Pancreas (tissue), 10 donors: ENCODE data around the gene TRERF1. TPM values are rescaled to one million over a fixed set of nuclear protein-coding genes. Genes with fewer than 3 reads are reported as not detected.
A peak's percentile ranks its signal among the peaks of the same experiment; 100 is the strongest.
"Not testable (repeated sequence)": the region's sequence is repeated elsewhere in the genome, so short reads cannot be mapped to it uniquely, and the experiment has no call there.

Source experiments
- ATAC-seq, 4 donors: fragments of 200-7000 bp; cut with Tn5 transposase; one replicate each; pipeline versions ENCODE4 v1.8.0 to v1.9.1; 2020; ENCODE audit warnings: mild to moderate bottlenecking in 4 of 4, moderate library complexity in 4 of 4
- DNase-seq, 6 donors: peaks; one replicate each; pipeline ENCODE4 v3.0.0-alpha.2; 2020
- FAIRE-seq: peaks from 2 replicates; lab custom pipeline; 2012; peaks lifted over from hg19 to GRCh38; lab: Jason Lieb, UNC
- H3K27ac ChIP-seq, 4 donors: fragments of 200-600 bp; sonication (generic); 1 replicate in 3 of 4; 2 replicates in 1 of 4; pipeline versions ENCODE4 v1.5.0 to v1.8.0; 2020
- H3K27me3 ChIP-seq, 4 donors: fragments of 200-600 bp; one replicate each; pipeline ENCODE4 v1.8.0; 2021
- H3K36me3 ChIP-seq, 3 donors: fragments of 200-600 bp; sonication (generic) in 1 of 3; one replicate each; pipeline versions ENCODE4 v1.5.0 to v1.8.0; 2020 to 2021
- H3K4me1 ChIP-seq, 3 donors: fragments of 200-600 bp; one replicate each; pipeline ENCODE4 v1.8.0; 2021
- H3K4me3 ChIP-seq, 4 donors: fragments of 200-600 bp; sonication (generic) in 2 of 4; one replicate each; pipeline versions ENCODE4 v1.5.0 to v1.8.0; 2020 to 2021
- H3K9me3 ChIP-seq, 4 donors: fragments of 200-600 bp; one replicate each; pipeline ENCODE4 v1.8.0; 2021
- WGBS, 2 donors: extraction: QIAGEN DNeasy Blood & Tissue Kit; methylation state at CpG; one replicate each; pipeline ENCODE4 v1.1.7; 2013; 5-methylcytosine and 5-hydroxymethylcytosine counted together
- intact Hi-C, 3 donors: fragments of 100-400 bp; cut with DNase I; formaldehyde crosslinking; loops; one replicate each; pipeline versions ENCODE4 v1.11.1 to v1.14.2; 2022
- polyA plus RNA-seq, 2 donors: library from polyadenylated mRNA; stranded (reverse); fragments of 200-250 nt; gene quantifications; one replicate each; pipeline ENCODE4 v1.2.3, GENCODE V29; 2013
- total RNA-seq, 6 donors: library from RNA; stranded (reverse); fragmentation: NEBNext Ultra II Directional in 4 of 6; extraction: Animal tissue kit (Norgen Biotek cat#: 25700) in 4 of 6; gene quantifications; one replicate each; pipeline versions ENCODE4 v1.2.1 to v1.2.4, GENCODE V29; 2021 to 2023
- TF ChIP-seq, protein P1 (sequence below), 4 donors: fragments of 200-600 bp; sonication (generic) in 3 of 4; IDR thresholded peaks; one replicate each; pipeline versions ENCODE4 v1.5.0 to v1.8.0; 2021; ENCODE audit warnings: antibody characterized with exemption in 4 of 4
- donor health status: healthy with polysubstance abuse.
- donor health status: DM: no; HTN: no; CAD: no; lungs with moderate emphysema.
- donor health status: DM: no; HTN: no; CAD: no.
- donor health status: control.
- donor health status: control.
- donor health status: Bipolar disorder and iron deficiency.
- donor health status: DM: yes; HTN: yes; CAD: no.
- donor health status: DM: no; HTN: no; CAD: no.
- donor health status: DM: no; HTN: no; CAD: no.
- donor health status: DM: yes; HTN: yes; CAD: no.

Gene TRERF1
- total and polyA plus RNA-seq, 8 donors: 0.94 to 2.5 (median 1.5) TPM

GRCh38 chr6:42446996-42447395 lies 4.7 kb downstream of the TRERF1 start:
- H3K9me3 ChIP-seq: no peaks in the 10 kb centered on the region
- no peak overlapping the region for H3K4me3 ChIP-seq
- DNase-seq (no peak), FAIRE-seq (no peak), ATAC-seq (no peak)
- TF ChIP-seq, protein P1, sequence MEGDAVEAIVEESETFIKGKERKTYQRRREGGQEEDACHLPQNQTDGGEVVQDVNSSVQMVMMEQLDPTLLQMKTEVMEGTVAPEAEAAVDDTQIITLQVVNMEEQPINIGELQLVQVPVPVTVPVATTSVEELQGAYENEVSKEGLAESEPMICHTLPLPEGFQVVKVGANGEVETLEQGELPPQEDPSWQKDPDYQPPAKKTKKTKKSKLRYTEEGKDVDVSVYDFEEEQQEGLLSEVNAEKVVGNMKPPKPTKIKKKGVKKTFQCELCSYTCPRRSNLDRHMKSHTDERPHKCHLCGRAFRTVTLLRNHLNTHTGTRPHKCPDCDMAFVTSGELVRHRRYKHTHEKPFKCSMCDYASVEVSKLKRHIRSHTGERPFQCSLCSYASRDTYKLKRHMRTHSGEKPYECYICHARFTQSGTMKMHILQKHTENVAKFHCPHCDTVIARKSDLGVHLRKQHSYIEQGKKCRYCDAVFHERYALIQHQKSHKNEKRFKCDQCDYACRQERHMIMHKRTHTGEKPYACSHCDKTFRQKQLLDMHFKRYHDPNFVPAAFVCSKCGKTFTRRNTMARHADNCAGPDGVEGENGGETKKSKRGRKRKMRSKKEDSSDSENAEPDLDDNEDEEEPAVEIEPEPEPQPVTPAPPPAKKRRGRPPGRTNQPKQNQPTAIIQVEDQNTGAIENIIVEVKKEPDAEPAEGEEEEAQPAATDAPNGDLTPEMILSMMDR (IDR thresholded peaks at IDR 0.05): no peak
- H3K27ac ChIP-seq: no peak overlapping the region
- no peaks in the 10 kb centered on the region for H3K4me1 ChIP-seq
- no peaks in the 10 kb centered on the region for H3K36me3 ChIP-seq
- no peaks in the 10 kb centered on the region for H3K27me3 ChIP-seq
- intact Hi-C loops: no loop called here
- 65 to 81% methylated on average over 3 of the region's 3 CpGs for WGBS, 2 donors

DNA sequence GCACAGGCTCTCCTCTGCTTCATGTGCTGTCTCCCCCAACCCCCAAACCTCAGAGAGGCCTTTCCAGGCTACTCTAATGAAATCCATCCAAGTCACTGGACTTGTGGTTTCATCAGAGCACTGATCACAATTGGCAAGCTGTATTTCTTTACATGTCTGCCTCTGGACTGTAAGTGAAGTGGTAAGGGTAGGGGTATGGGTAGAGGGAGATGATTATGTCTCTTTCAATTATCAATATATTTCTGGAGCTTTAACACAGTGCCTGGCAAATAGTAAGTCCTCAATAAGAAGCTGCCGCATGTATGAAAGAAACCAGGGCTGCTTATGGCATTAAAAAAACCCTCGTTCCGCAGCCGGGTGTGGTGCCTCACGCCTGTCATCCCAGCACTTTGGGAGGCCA lies 5.4 kb downstream of the TRERF1 start:
- TF ChIP-seq, protein P1 (IDR thresholded peaks at IDR 0.05): no peak
- WGBS, 2 donors: 86 to 93% methylated on average over 5 of the region's 5 CpGs
- H3K27ac ChIP-seq: no peak overlapping the region
- H3K4me1 ChIP-seq: peaks cover 0 to 3% (median 0%) of the 10 kb centered on the region in 3 donors
- no peak for DNase-seq
- H3K36me3 ChIP-seq: no peaks in the 10 kb centered on the region
- H3K4me3 ChIP-seq: no peak overlapping the region
- no peak for FAIRE-seq
- ATAC-seq: no peak
- intact Hi-C loops: no loop called here
- no peaks in the 10 kb centered on the region for H3K27me3 ChIP-seq
- no peaks in the 10 kb centered on the region for H3K9me3 ChIP-seq

DNA sequence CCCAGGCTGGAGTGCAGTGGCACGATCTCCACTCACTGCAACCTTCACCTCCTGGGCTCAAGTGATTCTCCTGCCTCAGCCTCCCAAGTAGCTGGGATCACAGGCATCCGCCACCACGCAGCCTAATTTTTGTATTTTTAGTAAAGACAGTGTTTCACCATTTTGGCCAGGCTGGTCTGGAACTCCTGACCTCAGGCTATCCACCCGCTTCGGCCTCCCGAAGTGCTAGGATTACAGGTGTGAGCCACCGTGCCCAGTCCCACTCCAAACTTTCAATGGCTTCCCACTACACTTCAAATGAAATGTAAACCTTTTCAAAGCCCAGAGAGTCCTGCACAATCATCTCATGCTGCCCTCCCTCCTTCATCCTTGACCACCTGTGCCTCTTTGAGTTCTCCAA lies 5.8 kb downstream of the TRERF1 start:
- intact Hi-C loops, DNase-seq, H3K4me1 ChIP-seq, H3K4me3 ChIP-seq, FAIRE-seq, H3K36me3 ChIP-seq, ATAC-seq, H3K9me3 ChIP-seq, H3K27ac ChIP-seq, H3K27me3 ChIP-seq: not testable (repeated sequence)
- WGBS, 2 donors: 88 to 97% methylated on average over 7 of the region's 7 CpGs

- intact Hi-C loops: no loop called here
- Histone ChIP-seq H3K27me3 (no peaks in the 10 kb centered on the region), H3K4me3 (no peak overlapping the region), H3K36me3 (no peaks in the 10 kb centered on the region), H3K4me1 (peaks cover 0 to 4% (median 0%) of the 10 kb centered on the region in 3 donors), H3K9me3 (no peaks in the 10 kb centered on the region), H3K27ac (no peak overlapping the region)
- TF ChIP-seq, protein P1 (IDR thresholded peaks at IDR 0.05): no peak
- 68 to 76% methylated on average over 11 of the region's 11 CpGs for WGBS, 2 donors
- no peak for ATAC-seq
- no peak for FAIRE-seq
- DNase-seq: no peak
Observed at GRCh38 chr6:42443312-42444060, 8.2 kb downstream of the TRERF1 start.

DNA sequence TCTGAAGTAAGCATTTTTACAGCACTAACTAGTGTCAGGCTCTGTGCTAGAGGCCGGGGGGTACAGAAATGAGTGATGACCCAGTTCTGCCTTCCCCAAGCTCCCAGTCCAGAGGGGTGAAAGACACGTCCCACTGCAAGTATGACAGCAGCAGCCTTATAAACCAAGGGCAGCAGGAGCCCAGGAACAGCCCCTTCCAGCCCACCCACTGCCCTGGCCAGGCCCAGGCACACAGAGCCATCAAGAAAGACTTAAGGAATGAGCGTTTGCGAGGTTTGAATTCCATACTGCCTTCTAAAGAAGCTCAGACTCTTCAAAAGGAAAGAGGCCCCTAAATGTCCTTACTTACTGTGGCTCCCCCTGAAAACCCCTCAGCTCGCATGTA lies 10.0 kb downstream of the TRERF1 start:
- DNase-seq: no peak
- Histone ChIP-seq H3K27me3 (no peaks in the 10 kb centered on the region), H3K9me3 (no peaks in the 10 kb centered on the region), H3K27ac (peak overlapping the region in 3 of 4 donors; percentile 15 to 33 (median 28)), H3K36me3 (no peaks in the 10 kb centered on the region), H3K4me3 (no peak overlapping the region), H3K4me1 (peaks cover 0 to 4% (median 0%) of the 10 kb centered on the region in 3 donors)
- intact Hi-C loops: no loop called here
- no peak for FAIRE-seq
- peak in 2 of 4 donors; percentile 11 to 25 for ATAC-seq
- TF ChIP-seq, protein P1 (IDR thresholded peaks at IDR 0.05): no peak
- 77 to 82% methylated on average over 5 of the region's 5 CpGs for WGBS, 2 donors
